GM12878 (cell line): ENCODE results near the gene TAX1BP1. TPM values are rescaled to one million over a fixed set of nuclear protein-coding genes. Genes with fewer than 3 reads are reported as not detected.

Source experiments
- ATAC-seq: fragments of 200-7000 bp; cut with Tn5 transposase; 3 replicates; pipeline ENCODE4 v1.9.1; 2020; ENCODE audit warnings: mild to moderate bottlenecking, moderate library complexity
- BruUV-seq: library from RNA; stranded (reverse); fragments of 400-500 nt; replicated peaks from 2 replicates; lab custom pipeline; 2021; lab: Mats Ljungman, UMichigan
- CTCF ChIA-PET: fragments of 300-600 bp; sonication (Branson Sonifier 250); formaldehyde crosslinking; extraction: SDS; loops from one replicate; lab custom pipeline; 2021; ENCODE audit warnings: inconsistent platforms; lab: Yijun Ruan, JAX
- POLR2A ChIA-PET: fragments of 350-600 bp; formaldehyde crosslinking; extraction: SDS; loops from one replicate; lab custom pipeline; 2021; ENCODE audit warnings: inconsistent platforms; lab: Charles Lee
- RAD21 ChIA-PET: fragments of 300-600 bp; sonication (Branson Sonifier 250); formaldehyde crosslinking; loops from one replicate; lab custom pipeline; 2023; ENCODE audit warnings: antibody characterized with exemption; ENCODE audit not compliant: unreplicated experiment; lab: Charles Lee
- SMC1A ChIA-PET: fragments of 300-600 bp; sonication (Branson Sonifier 250); formaldehyde crosslinking; loops from one replicate; lab custom pipeline; 2023; ENCODE audit not compliant: unreplicated experiment, uncharacterized antibody; lab: Charles Lee
- DNase-seq: peaks from one replicate; pipeline ENCODE4 v3.0.0-alpha.2; 2011; ENCODE audit warnings: low read depth, low spot score
- FAIRE-seq: peaks from 3 replicates; lab custom pipeline; 2011; peaks lifted over from hg19 to GRCh38; lab: Jason Lieb, UNC
- H2AFZ ChIP-seq: 2 replicates; pipeline ENCODE4 v1.6.0; 2011; ENCODE audit warnings: low read depth, low read length, control low read depth; ENCODE audit not compliant: control insufficient read depth
- H3K27ac ChIP-seq: 2 replicates; pipeline ENCODE4 v1.5.1; 2011; ENCODE audit warnings: control low read depth; ENCODE audit not compliant: control insufficient read depth, insufficient read depth
- H3K27me3 ChIP-seq, 2 experiments: replicated peaks in 1 of 2; 2 replicates each; pipeline versions ENCODE4 v1.6.0 to v1.6.1; 2011; ENCODE audit warnings: low read length in 1 of 2; ENCODE audit not compliant: control insufficient read depth in 2 of 2, insufficient read depth in 2 of 2
- H3K36me3 ChIP-seq, 2 experiments: 2 replicates each; pipeline ENCODE4 v1.5.1; 2011; ENCODE audit warnings: low read length in 1 of 2; ENCODE audit not compliant: control insufficient read depth in 2 of 2, insufficient read depth in 2 of 2
- H3K4me1 ChIP-seq: 2 replicates; pipeline ENCODE4 v1.6.1; 2011; ENCODE audit warnings: mild to moderate bottlenecking, low read length, moderate library complexity, mixed read lengths; ENCODE audit not compliant: control insufficient read depth, insufficient read depth
- H3K4me2 ChIP-seq: 2 replicates; pipeline ENCODE4 v1.6.0; 2011; ENCODE audit warnings: control low read depth; ENCODE audit not compliant: control insufficient read depth, insufficient read depth
- H3K4me3 ChIP-seq: fragments of 200-600 bp; sonication (generic); 2 replicates; pipeline ENCODE4 v1.5.1; 2016
- H3K79me2 ChIP-seq: 2 replicates; pipeline ENCODE4 v1.6.0; 2011; ENCODE audit warnings: low read length; ENCODE audit not compliant: control insufficient read depth, insufficient read depth
- H3K9ac ChIP-seq: 2 replicates; pipeline ENCODE4 v1.8.0; 2011; ENCODE audit warnings: low read length, control low read depth, mixed read lengths; ENCODE audit not compliant: control insufficient read depth, insufficient read depth
- H3K9me3 ChIP-seq: replicated peaks from 3 replicates; pipeline ENCODE4 v1.5.1; 2011; ENCODE audit warnings: mild to moderate bottlenecking, low read length; ENCODE audit not compliant: control insufficient read depth, insufficient read depth
- H4K20me1 ChIP-seq: 2 replicates; pipeline ENCODE4 v1.6.0; 2011; ENCODE audit not compliant: control insufficient read depth, insufficient read depth
- IKZF1 ChIP-seq: fragments of 450-650 bp; conservative IDR thresholded peaks from 2 replicates; pipeline ENCODE4 v1.6.1; 2017; ENCODE audit warnings: antibody characterized with exemption, mild to moderate bottlenecking
- KDM1A ChIP-seq: fragments of 200-600 bp; sonication (generic); IDR thresholded peaks from 2 replicates; pipeline ENCODE4 v1.6.1; 2016; ENCODE audit warnings: borderline replicate concordance
- SIX5 ChIP-seq: IDR thresholded peaks from 2 replicates; pipeline ENCODE4 v1.6.1; 2011; ENCODE audit warnings: mild to moderate bottlenecking, low read depth, low read length, moderate library complexity; ENCODE audit not compliant: severe bottlenecking
- TCF12 ChIP-seq: IDR thresholded peaks from 2 replicates; pipeline ENCODE4 v1.6.1; 2011; ENCODE audit warnings: low read depth, mild to moderate bottlenecking, low read length
- ZNF622 ChIP-seq: fragments of 450-650 bp; IDR thresholded peaks from 2 replicates; pipeline ENCODE4 v1.6.1; 2017; ENCODE audit warnings: mild to moderate bottlenecking, inconsistent platforms
- WGBS: methylation state at CpG from one replicate; pipeline ENCODE4 v1.1.6; 2016; ENCODE audit warnings: low lambda C conversion rate; ENCODE audit not compliant: insufficient replicate concordance, insufficient coverage; ENCODE audit errors: missing lambda C conversion rate; 5-methylcytosine and 5-hydroxymethylcytosine counted together
- in situ Hi-C: fragments of 300-500 bp; cut with MboI; formaldehyde crosslinking; loops from 9 replicates; pipeline ENCODE4 v1.14.3; 2018; ENCODE audit warnings: mixed read lengths
- intact Hi-C: fragments of 100-400 bp; cut with micrococcal nuclease; formaldehyde crosslinking; loops from one replicate; pipeline ENCODE4 v1.14.2; 2022; ENCODE audit not compliant: unreplicated experiment
- polyA plus RNA-seq, 11 experiments: library from polyadenylated mRNA; depleted of rRNA in 4 of 11; unstranded in 6 of 11; stranded (reverse) in 5 of 11; fragments of >200 nt; fragmentation: Nextera tagmentation in 4 of 11; fragmentation: Illumina TruSeq in 1 of 11; extraction: Ambion mirVana in 4 of 11; extraction: Trizol in 1 of 11; gene quantifications; 1 replicate in 1 of 11; 2 replicates in 10 of 11; pipeline versions ENCODE4 v1.2.1 to v1.2.3, GENCODE V29; 2011 to 2016; ENCODE audit warnings: inconsistent platforms in 2 of 11, missing spikeins in 2 of 11, low read depth in 1 of 11
- total RNA-seq, 4 experiments: library from RNA; depleted of rRNA in 3 of 4; stranded (reverse); fragments of >200 nt in 3 of 4; fragmentation: Illumina TruSeq in 1 of 4; extraction: Trizol in 1 of 4; gene quantifications; 2 replicates each; pipeline versions ENCODE4 v1.2.1 to v1.2.3, GENCODE V29; 2013 to 2021
- TF ChIP-seq, protein P1 (sequence below): fragments of 450-650 bp; IDR thresholded peaks from 2 replicates; pipeline ENCODE4 v1.6.1; 2018; ENCODE audit warnings: borderline replicate concordance, mild to moderate bottlenecking; ENCODE audit not compliant: partially characterized antibody

The TAX1BP1 gene
- total and polyA plus RNA-seq, 10 of the 15 experiments (the other 5 are each of a cell fraction or from before 2014, with no cell fraction given), result 30.8 to 105 (median 52.0) TPM

DNA sequence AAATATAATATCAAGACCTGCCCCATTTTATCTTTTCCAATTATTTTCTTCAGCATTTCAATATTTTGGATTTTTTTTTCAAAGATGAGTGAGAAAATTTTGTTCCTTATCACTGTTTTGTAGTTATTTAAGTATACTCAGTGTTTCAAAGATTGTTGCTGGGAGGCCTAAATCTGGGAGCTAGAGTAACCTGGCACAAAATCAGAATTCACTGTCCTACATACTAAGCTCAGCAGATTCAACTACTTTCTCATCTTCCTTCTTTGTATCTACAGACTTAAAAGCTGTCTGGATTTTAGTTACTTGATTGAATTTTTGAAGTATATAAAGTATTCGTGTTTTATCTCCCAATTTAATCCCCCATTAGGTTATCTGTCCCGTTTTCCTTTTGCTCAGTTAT, 85.9 kb downstream of the TAX1BP1 start:
- CTCF ChIA-PET, result interaction anchor here (1.0 kb wide), 1 partner anchor 95 kb away, joined by 3 read pairs; no protein-coding TSS in a partner anchor
- Histone ChIP-seq H3K4me2 (no peak overlapping the region), H3K36me3 (no peaks in the 10 kb centered on the region), H3K9ac (no peak overlapping the region), H3K79me2 (no peaks in the 10 kb centered on the region), H2AFZ (no peak overlapping the region), H3K27me3 (no peaks in the 10 kb centered on the region), H4K20me1 (no peaks in the 10 kb centered on the region), H3K4me1 (no peaks in the 10 kb centered on the region), H3K27ac (no peak overlapping the region), H3K9me3 (no peaks in the 10 kb centered on the region), H3K4me3 (no peak overlapping the region)
- POLR2A ChIA-PET, result no interaction called here
- 96% methylated on average over 2 of the region's 2 CpGs for WGBS
- DNase-seq, result no peak
- in situ Hi-C loops, result no loop called here
- no peak for TF ChIP-seq KDM1A
- TF ChIP-seq TCF12, result no peak
- TF ChIP-seq, protein P1, sequence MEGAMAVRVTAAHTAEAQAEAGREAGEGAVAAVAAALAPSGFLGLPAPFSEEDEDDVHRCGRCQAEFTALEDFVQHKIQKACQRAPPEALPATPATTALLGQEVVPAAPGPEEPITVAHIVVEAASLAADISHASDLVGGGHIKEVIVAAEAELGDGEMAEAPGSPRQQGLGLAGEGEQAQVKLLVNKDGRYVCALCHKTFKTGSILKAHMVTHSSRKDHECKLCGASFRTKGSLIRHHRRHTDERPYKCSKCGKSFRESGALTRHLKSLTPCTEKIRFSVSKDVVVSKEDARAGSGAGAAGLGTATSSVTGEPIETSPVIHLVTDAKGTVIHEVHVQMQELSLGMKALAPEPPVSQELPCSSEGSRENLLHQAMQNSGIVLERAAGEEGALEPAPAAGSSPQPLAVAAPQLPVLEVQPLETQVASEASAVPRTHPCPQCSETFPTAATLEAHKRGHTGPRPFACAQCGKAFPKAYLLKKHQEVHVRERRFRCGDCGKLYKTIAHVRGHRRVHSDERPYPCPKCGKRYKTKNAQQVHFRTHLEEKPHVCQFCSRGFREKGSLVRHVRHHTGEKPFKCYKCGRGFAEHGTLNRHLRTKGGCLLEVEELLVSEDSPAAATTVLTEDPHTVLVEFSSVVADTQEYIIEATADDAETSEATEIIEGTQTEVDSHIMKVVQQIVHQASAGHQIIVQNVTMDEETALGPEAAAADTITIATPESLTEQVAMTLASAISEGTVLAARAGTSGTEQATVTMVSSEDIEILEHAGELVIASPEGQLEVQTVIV, result no peak
- TF ChIP-seq IKZF1, result no peak
- TF ChIP-seq SIX5, result no peak
- no peak for TF ChIP-seq ZNF622
- intact Hi-C loops, result no loop called here
- ATAC-seq, result no peak
- BruUV-seq, result no TSS peak
- RAD21 ChIA-PET, result no interaction called here
- no peak for FAIRE-seq
- SMC1A ChIA-PET, result interaction anchor here (0.6 to 1.7 kb wide), 3 partner anchors 9 to 48 kb away, joined by 3 to 4 read pairs (median 4); no protein-coding TSS in a partner anchor
